VCaP (cell line): ENCODE measurements around the gene PPP1R2C.

Source experiments
- H3K27ac ChIP-seq: fragments of 450-650 bp; 2 replicates; pipeline ENCODE4 v1.5.1; 2017
- CTCF ChIP-seq: fragments of 450-650 bp; conservative IDR thresholded peaks from 2 replicates; pipeline ENCODE4 v1.5.1; 2017; ENCODE audit warnings: mild to moderate bottlenecking, moderate library complexity

Gene PPP1R2C

GRCh38 chrX:42807393-42807792 lies 29.4 kb upstream of the PPP1R2C start:
- TF ChIP-seq CTCF: no peak
- H3K27ac ChIP-seq: no peak overlapping the region

- H3K27ac ChIP-seq: no peak overlapping the region
Observed at GRCh38 chrX:42804524-42804923, 26.6 kb upstream of the PPP1R2C start.

GRCh38 chrX:42803320-42803719 lies 25.4 kb upstream of the PPP1R2C start:
- no peak overlapping the region for H3K27ac ChIP-seq
- TF ChIP-seq CTCF: no peak

More at GRCh38 chrX:42804524-42804923, 26.6 kb upstream of the PPP1R2C start:
- TF ChIP-seq CTCF: no peak

GRCh38 chrX:42797651-42798269 lies 19.8 kb upstream of the PPP1R2C start:
- no peak for TF ChIP-seq CTCF
- no peak overlapping the region for H3K27ac ChIP-seq

- no peak overlapping the region for H3K27ac ChIP-seq
- no peak for TF ChIP-seq CTCF
Observed at GRCh38 chrX:42783451-42783850, 5.5 kb upstream of the PPP1R2C start.

GRCh38 chrX:42776195-42776594 lies 1.8 kb downstream of the PPP1R2C start:
- H3K27ac ChIP-seq: no peak overlapping the region
- no peak for TF ChIP-seq CTCF

- no peak overlapping the region for H3K27ac ChIP-seq
- TF ChIP-seq CTCF: no peak
Observed at GRCh38 chrX:42772874-42773273, 5.1 kb downstream of the PPP1R2C start.
